HCT116 (cell line): ENCODE data around the gene PRR27. TPM values are rescaled to one million over a fixed set of nuclear protein-coding genes. Genes with fewer than 3 reads are reported as not detected.

Experiments used
- ATAC-seq: fragments of 200-7000 bp; cut with Tn5 transposase; 2 replicates; pipeline ENCODE4 v1.9.1; 2020; ENCODE audit warnings: mild to moderate bottlenecking, moderate library complexity
- BruUV-seq: library from RNA; stranded (reverse); fragments of 400-500 nt; replicated peaks from 2 replicates; lab custom pipeline; 2021; lab: Mats Ljungman, UMichigan
- CTCF ChIA-PET: fragments of 300-600 bp; sonication (Branson Sonifier 250); formaldehyde crosslinking; loops from one replicate; lab custom pipeline; 2021; ENCODE audit warnings: antibody characterized with exemption; lab: Charles Lee
- POLR2A ChIA-PET: fragments of 300-600, 350-600 bp; sonication (Branson Sonifier 250); formaldehyde crosslinking; loops from one replicate; lab custom pipeline; 2021; ENCODE audit warnings: antibody characterized with exemption; lab: Charles Lee
- RAD21 ChIA-PET, 2 experiments: fragments of 300-600 bp; sonication (Branson Sonifier 250); formaldehyde crosslinking; loops; one replicate each; lab custom pipeline; 2023; ENCODE audit warnings: low total read pairs in 2 of 2; ENCODE audit not compliant: uncharacterized antibody in 2 of 2, unreplicated experiment in 2 of 2, low non-redundant PET in 1 of 2; lab: Charles Lee
- DNase-seq: peaks from one replicate; pipeline ENCODE4 v3.0.0-alpha.2; 2010; ENCODE audit warnings: low read depth, low spot score
- H2AFZ ChIP-seq: fragments of 200-600 bp; shearing (Covaris generic), sonication (generic); 2 replicates; pipeline ENCODE4 v1.6.1; 2017; ENCODE audit warnings: low read depth, mixed run types, mixed read lengths, antibody characterized with exemption, low read length; ENCODE audit not compliant: poor library complexity, severe bottlenecking
- H3K27ac ChIP-seq: 2 replicates; pipeline ENCODE4 v1.5.1; 2012; ENCODE audit warnings: low read depth, low read length
- H3K27me3 ChIP-seq: fragments of 200-600 bp; sonication (generic); 2 replicates; pipeline ENCODE4 v1.6.1; 2016; ENCODE audit warnings: mixed run types, low read length, mixed read lengths; ENCODE audit not compliant: insufficient read depth
- H3K36me3 ChIP-seq, 2 experiments: fragments of 200-500 bp in 1 of 2; fragments of 200-600 bp in 1 of 2; sonication (Bioruptor generic) in 1 of 2; sonication (generic) in 1 of 2; 2 replicates each; pipeline versions ENCODE4 v1.5.1 to v1.6.1; 2014 to 2016; ENCODE audit warnings: low read length in 2 of 2, inconsistent platforms in 1 of 2, mixed read lengths in 1 of 2, mixed run types in 1 of 2; ENCODE audit not compliant: insufficient read depth in 2 of 2, control insufficient read depth in 1 of 2
- H3K4me1 ChIP-seq, 2 experiments: fragments of 200-600 bp in 1 of 2; sonication (generic) in 1 of 2; 2 replicates each; pipeline versions ENCODE4 v1.5.1 to v1.6.1; 2012 to 2017; ENCODE audit warnings: low read length in 2 of 2, inconsistent platforms in 1 of 2, mild to moderate bottlenecking in 1 of 2, mixed read lengths in 1 of 2, mixed run types in 1 of 2, moderate library complexity in 1 of 2; ENCODE audit not compliant: insufficient read depth in 2 of 2, control insufficient read depth in 1 of 2
- H3K4me2 ChIP-seq: fragments of 200-600 bp; sonication (generic); 2 replicates; pipeline ENCODE4 v1.6.1; 2017; ENCODE audit warnings: mixed run types, low read length, mixed read lengths
- H3K4me3 ChIP-seq, 2 experiments: fragments of 200-600 bp in 1 of 2; sonication (generic) in 1 of 2; replicated peaks in 1 of 2; 2 replicates each; pipeline ENCODE4 v1.5.1; 2011 to 2016; ENCODE audit warnings: low read length in 2 of 2, control low read depth in 1 of 2, low read depth in 1 of 2, mild to moderate bottlenecking in 1 of 2, mixed read lengths in 1 of 2, mixed run types in 1 of 2
- H3K79me2 ChIP-seq: fragments of 200-600 bp; sonication (generic); 2 replicates; pipeline ENCODE4 v1.6.1; 2017; ENCODE audit warnings: mild to moderate bottlenecking, mixed run types, low read length, moderate library complexity, mixed read lengths; ENCODE audit not compliant: insufficient read depth
- H3K9ac ChIP-seq: fragments of 200-600 bp; sonication (generic); 2 replicates; pipeline ENCODE4 v1.6.1; 2016; ENCODE audit warnings: low read length, mixed read lengths
- H3K9me2 ChIP-seq: fragments of 200-600 bp; sonication (generic), shearing (Covaris generic); 2 replicates; pipeline ENCODE4 v1.6.1; 2017; ENCODE audit warnings: mixed run types, mild to moderate bottlenecking, moderate library complexity; ENCODE audit not compliant: insufficient read depth
- H3K9me3 ChIP-seq, 2 experiments: fragments of 200-500 bp in 1 of 2; fragments of 200-600 bp in 1 of 2; sonication (Bioruptor generic) in 1 of 2; sonication (generic) in 1 of 2; 2 replicates each; pipeline ENCODE4 v1.6.1; 2014 to 2017; ENCODE audit warnings: low read length in 2 of 2, mixed read lengths in 2 of 2, inconsistent platforms in 1 of 2, low read depth in 1 of 2, mild to moderate bottlenecking in 1 of 2, mixed run types in 1 of 2, moderate library complexity in 1 of 2; ENCODE audit not compliant: control insufficient read depth in 1 of 2, insufficient read depth in 1 of 2
- H4K20me1 ChIP-seq: fragments of 200-600 bp; sonication (generic), shearing (Covaris generic); 2 replicates; pipeline ENCODE4 v1.6.1; 2017; ENCODE audit warnings: mixed run types, mild to moderate bottlenecking, moderate library complexity; ENCODE audit not compliant: insufficient read depth
- ATF3 ChIP-seq: IDR thresholded peaks from 2 replicates; pipeline ENCODE4 v1.6.1; 2012
- CBX3 ChIP-seq: IDR thresholded peaks from 2 replicates; pipeline ENCODE4 v1.6.1; 2012; ENCODE audit warnings: low read depth
- ELF1 ChIP-seq: IDR thresholded peaks from 2 replicates; pipeline ENCODE4 v1.6.1; 2012; ENCODE audit warnings: low read depth, borderline replicate concordance
- EZH2 ChIP-seq: fragments of 200-600 bp; sonication (generic); IDR thresholded peaks from 2 replicates; pipeline ENCODE4 v1.6.1; 2017; ENCODE audit warnings: antibody characterized with exemption, mixed run types
- EZH2phosphoT487 ChIP-seq: fragments of 200-600 bp; IDR thresholded peaks from 2 replicates; pipeline ENCODE4 v1.6.1; 2018; ENCODE audit warnings: antibody characterized with exemption, borderline replicate concordance
- FOSL1 ChIP-seq: IDR thresholded peaks from 2 replicates; pipeline ENCODE4 v1.6.1; 2012; ENCODE audit warnings: low read depth
- JUND ChIP-seq: IDR thresholded peaks from 2 replicates; pipeline ENCODE4 v1.6.1; 2012
- MAX ChIP-seq: IDR thresholded peaks from 2 replicates; pipeline ENCODE4 v1.6.1; 2012
- RAD21 ChIP-seq: IDR thresholded peaks from 2 replicates; pipeline ENCODE4 v1.6.1; 2012; ENCODE audit warnings: low read depth, mild to moderate bottlenecking
- SIN3A ChIP-seq: IDR thresholded peaks from 2 replicates; pipeline ENCODE4 v1.6.1; 2012; ENCODE audit warnings: low read depth
- SP1 ChIP-seq: IDR thresholded peaks from 2 replicates; pipeline ENCODE4 v1.6.1; 2012; ENCODE audit warnings: low read depth
- SRF ChIP-seq: IDR thresholded peaks from 2 replicates; pipeline ENCODE4 v1.6.1; 2012; ENCODE audit warnings: low read depth
- YY1 ChIP-seq: IDR thresholded peaks from 2 replicates; pipeline ENCODE4 v1.6.1; 2011; ENCODE audit warnings: low read length, low read depth, moderate library complexity, mild to moderate bottlenecking; ENCODE audit not compliant: insufficient replicate concordance; ENCODE audit errors: extremely low read depth
- ZBTB33 ChIP-seq: IDR thresholded peaks from 2 replicates; pipeline ENCODE4 v1.6.1; 2011; ENCODE audit warnings: mild to moderate bottlenecking, low read length, moderate library complexity; ENCODE audit not compliant: insufficient replicate concordance; ENCODE audit errors: extremely low read depth
- ZFX ChIP-seq: fragments of 450-650 bp; IDR thresholded peaks from 2 replicates; pipeline ENCODE4 v1.6.1; 2017
- ZNF274 ChIP-seq: fragments of 200-500 bp; sonication (Bioruptor generic); IDR thresholded peaks from 2 replicates; pipeline ENCODE4 v1.6.1; 2014; ENCODE audit warnings: mild to moderate bottlenecking, low read depth, low read length, inconsistent platforms
- intact Hi-C: fragments of 100-400 bp; cut with micrococcal nuclease; formaldehyde crosslinking; loops from 2 replicates; pipeline ENCODE4 v1.10.0; 2022
- total RNA-seq: library from RNA; stranded (reverse); gene quantifications from one replicate; pipeline ENCODE4 v1.2.1, GENCODE V29; 2021; ENCODE audit not compliant: unreplicated experiment
- TF ChIP-seq, protein P1 (sequence below): IDR thresholded peaks from 2 replicates; pipeline ENCODE4 v1.6.1; 2012; ENCODE audit warnings: low read depth

PRR27 gene
- total RNA-seq, 1 experiment from 2014 or later: not detected

- no peak overlapping the region for H3K4me2 ChIP-seq
- H3K9me2 ChIP-seq: no peaks in the 10 kb centered on the region
- ATAC-seq (no peak), DNase-seq (no peak)
- TF ChIP-seq ATF3 (no peak), EZH2 (no peak), SP1 (no peak), SRF (no peak)
- no peaks in the 10 kb centered on the region for H3K27me3 ChIP-seq
- POLR2A ChIA-PET: no interaction called here
- H3K4me1 ChIP-seq: no peaks in the 10 kb centered on the region
- no peak overlapping the region for H3K9ac ChIP-seq
- H3K79me2 ChIP-seq: no peaks in the 10 kb centered on the region
- no peak overlapping the region for H3K27ac ChIP-seq
- CTCF ChIA-PET: no interaction called here
- no TSS peak for BruUV-seq
- H2AFZ ChIP-seq: no peak overlapping the region
- no peaks in the 10 kb centered on the region for H3K36me3 ChIP-seq
- no peak overlapping the region for H3K4me3 ChIP-seq
- no peaks in the 10 kb centered on the region for H4K20me1 ChIP-seq
- no peaks in the 10 kb centered on the region for H3K9me3 ChIP-seq
- intact Hi-C loops: no loop called here
- RAD21 ChIA-PET: no interaction called here
Measured at GRCh38 chr4:70152088-70152487, 1.9 kb upstream of the PRR27 start.

DNA sequence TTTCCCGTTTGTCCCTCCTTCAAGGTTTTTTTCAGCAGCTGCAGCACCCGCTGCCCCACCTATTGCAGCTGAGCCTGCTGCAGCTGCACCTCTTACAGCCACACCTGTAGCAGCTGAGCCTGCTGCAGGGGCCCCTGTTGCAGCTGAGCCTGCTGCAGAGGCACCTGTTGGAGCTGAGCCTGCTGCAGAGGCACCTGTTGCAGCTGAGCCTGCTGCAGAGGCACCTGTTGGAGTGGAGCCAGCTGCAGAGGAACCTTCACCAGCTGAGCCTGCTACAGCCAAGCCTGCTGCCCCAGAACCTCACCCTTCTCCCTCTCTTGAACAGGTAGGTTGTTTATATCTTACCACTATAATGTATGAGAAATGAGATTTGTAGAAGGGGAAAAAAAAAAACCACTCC, 4.5 kb downstream of the PRR27 start:
- Histone ChIP-seq H3K27me3 (no peaks in the 10 kb centered on the region), H3K4me3 (no peak overlapping the region), H3K79me2 (no peaks in the 10 kb centered on the region), H3K27ac (no peak overlapping the region), H4K20me1 (no peaks in the 10 kb centered on the region), H3K36me3 (no peaks in the 10 kb centered on the region), H2AFZ (no peak overlapping the region), H3K4me1 (no peaks in the 10 kb centered on the region), H3K4me2 (no peak overlapping the region), H3K9me2 (no peaks in the 10 kb centered on the region), H3K9ac (no peak overlapping the region), H3K9me3 (no peaks in the 10 kb centered on the region)
- POLR2A ChIA-PET: no interaction called here
- DNase-seq: no peak
- no TSS peak for BruUV-seq
- RAD21 ChIA-PET: interaction anchor here in 1 of 2 experiments (1.1 kb wide), 1 partner anchor 111 kb away, joined by 6 read pairs; no protein-coding TSS in a partner anchor
- intact Hi-C loops: no loop called here
- no peak for ATAC-seq
- CTCF ChIA-PET: no interaction called here
- no peak for TF ChIP-seq CBX3
- no peak for TF ChIP-seq ELF1
- TF ChIP-seq YY1: no peak
- no peak for TF ChIP-seq ZBTB33
- no peak for TF ChIP-seq MAX
- TF ChIP-seq JUND: no peak
- TF ChIP-seq SIN3A: no peak
- TF ChIP-seq ZNF274: no peak
- TF ChIP-seq ZFX: no peak
- no peak for TF ChIP-seq RAD21
- no peak for TF ChIP-seq SRF
- TF ChIP-seq, protein P1, sequence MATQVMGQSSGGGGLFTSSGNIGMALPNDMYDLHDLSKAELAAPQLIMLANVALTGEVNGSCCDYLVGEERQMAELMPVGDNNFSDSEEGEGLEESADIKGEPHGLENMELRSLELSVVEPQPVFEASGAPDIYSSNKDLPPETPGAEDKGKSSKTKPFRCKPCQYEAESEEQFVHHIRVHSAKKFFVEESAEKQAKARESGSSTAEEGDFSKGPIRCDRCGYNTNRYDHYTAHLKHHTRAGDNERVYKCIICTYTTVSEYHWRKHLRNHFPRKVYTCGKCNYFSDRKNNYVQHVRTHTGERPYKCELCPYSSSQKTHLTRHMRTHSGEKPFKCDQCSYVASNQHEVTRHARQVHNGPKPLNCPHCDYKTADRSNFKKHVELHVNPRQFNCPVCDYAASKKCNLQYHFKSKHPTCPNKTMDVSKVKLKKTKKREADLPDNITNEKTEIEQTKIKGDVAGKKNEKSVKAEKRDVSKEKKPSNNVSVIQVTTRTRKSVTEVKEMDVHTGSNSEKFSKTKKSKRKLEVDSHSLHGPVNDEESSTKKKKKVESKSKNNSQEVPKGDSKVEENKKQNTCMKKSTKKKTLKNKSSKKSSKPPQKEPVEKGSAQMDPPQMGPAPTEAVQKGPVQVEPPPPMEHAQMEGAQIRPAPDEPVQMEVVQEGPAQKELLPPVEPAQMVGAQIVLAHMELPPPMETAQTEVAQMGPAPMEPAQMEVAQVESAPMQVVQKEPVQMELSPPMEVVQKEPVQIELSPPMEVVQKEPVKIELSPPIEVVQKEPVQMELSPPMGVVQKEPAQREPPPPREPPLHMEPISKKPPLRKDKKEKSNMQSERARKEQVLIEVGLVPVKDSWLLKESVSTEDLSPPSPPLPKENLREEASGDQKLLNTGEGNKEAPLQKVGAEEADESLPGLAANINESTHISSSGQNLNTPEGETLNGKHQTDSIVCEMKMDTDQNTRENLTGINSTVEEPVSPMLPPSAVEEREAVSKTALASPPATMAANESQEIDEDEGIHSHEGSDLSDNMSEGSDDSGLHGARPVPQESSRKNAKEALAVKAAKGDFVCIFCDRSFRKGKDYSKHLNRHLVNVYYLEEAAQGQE: no peak
- no peak for TF ChIP-seq EZH2phosphoT487
- TF ChIP-seq FOSL1: no peak
